Astrocyte (in vitro differentiated cells and primary cell): ENCODE measurements around the gene SNX8.

ENCODE experiments used
- CTCF ChIP-seq: IDR thresholded peaks from 2 replicates; pipeline ENCODE4 v1.5.1; 2011; ENCODE audit warnings: low read depth, mild to moderate bottlenecking, inconsistent platforms, low read length, moderate library complexity; ENCODE audit not compliant: insufficient read depth
- EZH2 ChIP-seq: IDR thresholded peaks from 2 replicates; pipeline ENCODE4 v1.6.1; 2012; ENCODE audit warnings: mild to moderate bottlenecking, low read length, inconsistent platforms; ENCODE audit not compliant: insufficient read depth

DNA sequence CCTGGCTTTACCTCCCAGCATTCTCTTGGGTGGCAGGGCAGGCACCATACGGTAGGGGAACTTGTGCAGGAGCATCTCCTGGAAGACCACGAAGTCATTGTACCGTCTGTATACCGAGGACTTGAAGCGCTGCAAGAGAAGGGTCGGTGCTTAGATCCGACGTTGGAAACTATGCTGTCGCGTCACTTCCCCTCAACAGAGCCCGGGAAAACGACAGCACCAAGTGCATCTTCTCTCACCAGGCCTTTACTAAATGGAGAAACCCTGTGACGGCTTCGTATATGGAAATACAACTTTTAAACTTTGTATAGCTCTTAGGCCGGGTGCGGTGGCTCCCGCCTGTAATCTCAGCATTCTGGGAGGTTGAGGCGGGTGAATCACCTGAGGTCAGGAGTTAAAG lies 39.1 kb downstream of the SNX8 start:
- TF ChIP-seq CTCF (no peak), EZH2 (no peak)
